Liver (tissue), 3 donors: ENCODE data around the gene RPS6KA1.

ENCODE experiments used
- CTCF ChIP-seq: fragments of 150-350 bp; IDR thresholded peaks from 2 replicates; pipeline ENCODE4 v1.5.1; 2017; ENCODE audit warnings: improper control_type of control experiment, low read depth, low read length; ENCODE audit not compliant: missing input control
- EGR1 ChIP-seq, 2 donors: IDR thresholded peaks; 2 replicates each; pipeline ENCODE4 v1.6.1; 2016 to 2018; ENCODE audit warnings: antibody characterized with exemption in 2 of 2, low read depth in 2 of 2
- FOXA1 ChIP-seq: IDR thresholded peaks from 2 replicates; pipeline ENCODE4 v1.6.1; 2016; ENCODE audit warnings: antibody characterized with exemption
- FOXA2 ChIP-seq: IDR thresholded peaks from 2 replicates; pipeline ENCODE4 v1.6.1; 2016; ENCODE audit warnings: antibody characterized with exemption
- GABPA ChIP-seq, 2 donors: IDR thresholded peaks in 1 of 2; conservative IDR thresholded peaks in 1 of 2; 2 replicates each; pipeline ENCODE4 v1.6.1; 2016; ENCODE audit warnings: antibody characterized with exemption in 2 of 2, mild to moderate bottlenecking in 1 of 2, moderate library complexity in 1 of 2
- JUND ChIP-seq, 2 donors: IDR thresholded peaks; 2 replicates each; pipeline ENCODE4 v1.6.1; 2016; ENCODE audit warnings: antibody characterized with exemption in 2 of 2
- MAX ChIP-seq: IDR thresholded peaks from 2 replicates; pipeline ENCODE4 v1.6.1; 2016; ENCODE audit warnings: antibody characterized with exemption
- REST ChIP-seq: IDR thresholded peaks from 2 replicates; pipeline ENCODE4 v1.6.1; 2016; ENCODE audit warnings: antibody characterized with exemption, mild to moderate bottlenecking
- RXRA ChIP-seq, 2 donors: IDR thresholded peaks; 2 replicates each; pipeline ENCODE4 v1.6.1; 2017 to 2018; ENCODE audit warnings: antibody characterized with exemption in 2 of 2, mild to moderate bottlenecking in 1 of 2
- SP1 ChIP-seq: IDR thresholded peaks from 2 replicates; pipeline ENCODE4 v1.6.1; 2018; ENCODE audit warnings: antibody characterized with exemption, mild to moderate bottlenecking
- YY1 ChIP-seq: IDR thresholded peaks from 2 replicates; pipeline ENCODE4 v1.6.1; 2016; ENCODE audit warnings: antibody characterized with exemption, mild to moderate bottlenecking
- donor health status: healthy.
- donor health status: healthy.

GRCh38 chr1:26541431-26541815, 11.9 kb downstream of the RPS6KA1 start:
- TF ChIP-seq CTCF (no peak), YY1 (no peak), FOXA1 (no peak), FOXA2 (no peak), SP1 (no peak), EGR1 (IDR thresholded peaks at IDR 0.05; ENCODE audit: low read depth in 2 of 2) (no peak), MAX (no peak), REST (no peak), JUND (IDR thresholded peaks at IDR 0.05) (no peak), GABPA (IDR thresholded peaks at IDR 0.05 in 1 of 2, conservative IDR thresholded peaks at IDR 0.05 in 1 of 2) (no peak), RXRA (IDR thresholded peaks at IDR 0.05) (no peak)
